ENCODE measurements around the gene RNF182. TPM values are rescaled to one million over a fixed set of nuclear protein-coding genes. Genes with fewer than 3 reads are reported as not detected.
"Not testable (repeated sequence)": the region's sequence is repeated elsewhere in the genome, so short reads cannot be mapped to it uniquely, and the experiment has no call there.

The RNF182 gene
- polyA plus RNA-seq, 3 donors = 3.0 to 4.7 (median 3.2) TPM

GRCh38 chr6:13914351-13914750, 10.4 kb upstream of the RNF182 start:
- no peak for DNase-seq (ENCODE audit: extremely low read depth in 1 of 11, low read depth in 9 of 11, low spot score in 4 of 11)

DNA sequence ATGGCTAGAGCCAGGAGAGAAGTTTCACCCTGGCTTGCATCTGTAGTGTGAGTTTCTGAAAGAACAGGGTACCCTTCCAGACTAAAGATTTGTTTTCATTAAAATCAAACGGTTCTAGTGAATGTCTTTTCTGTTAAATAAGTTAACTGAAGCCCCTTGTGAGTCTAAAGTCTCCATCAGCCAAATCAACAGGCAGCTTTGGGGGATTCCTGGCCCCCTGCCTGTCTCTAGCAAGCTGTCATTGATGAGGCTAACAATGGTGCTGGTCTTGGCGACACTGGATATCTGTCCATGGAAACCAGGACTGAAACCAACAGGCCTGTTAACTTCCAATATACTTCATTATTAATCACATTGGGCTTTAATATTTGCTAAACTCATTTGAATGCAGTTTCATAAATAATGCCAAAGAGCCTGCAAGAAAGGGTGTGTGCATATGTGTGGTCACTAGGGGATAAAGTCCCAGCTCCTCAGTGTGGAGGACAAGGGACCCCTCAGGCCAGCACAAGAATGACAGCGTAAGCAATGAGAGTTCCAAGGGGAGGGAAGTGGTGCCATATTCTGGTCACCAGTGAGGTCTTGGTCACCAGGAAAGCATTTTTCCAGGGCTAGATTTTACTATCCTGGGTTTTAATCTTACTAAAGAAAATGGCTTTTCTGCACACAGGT, 9.1 kb upstream of the RNF182 start:
- DNase-seq (ENCODE audit: extremely low read depth in 1 of 11, low read depth in 9 of 11, low spot score in 4 of 11) = no peak

DNA sequence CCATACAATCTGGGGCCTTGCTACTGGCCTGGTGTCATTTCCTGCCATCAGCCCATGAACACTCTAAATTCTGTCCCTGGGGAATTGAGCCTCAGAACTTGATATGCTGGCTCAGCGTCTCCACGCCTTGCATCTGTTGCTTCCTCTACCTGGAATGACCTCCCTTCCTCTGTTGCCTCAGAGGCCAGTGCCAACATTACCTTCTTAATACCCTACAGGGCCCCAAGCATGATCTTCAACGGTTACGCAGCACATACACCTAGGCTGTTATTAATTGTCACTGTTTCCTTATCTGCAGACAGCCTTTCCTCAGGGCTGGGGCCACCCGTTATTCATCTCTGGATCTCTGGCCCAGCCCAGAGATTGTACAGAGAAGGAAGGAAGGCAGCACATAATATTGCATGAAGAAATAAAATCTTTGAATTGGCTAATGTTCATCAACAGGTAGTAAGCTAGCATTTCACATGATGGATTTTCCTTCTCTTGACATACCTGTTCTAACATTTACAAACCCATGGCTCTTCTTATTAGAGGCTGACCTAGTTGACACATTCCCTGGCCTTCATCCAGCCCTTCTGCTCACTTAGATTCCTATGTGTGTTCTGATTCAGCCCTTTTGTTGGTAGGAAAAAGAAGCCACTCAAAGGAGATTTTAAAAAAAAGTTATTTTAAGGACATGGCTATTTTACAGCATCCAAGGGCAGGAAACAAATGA, 8.4 kb upstream of the RNF182 start:
- no peak for DNase-seq (ENCODE audit: extremely low read depth in 1 of 11, low read depth in 9 of 11, low spot score in 4 of 11)

GRCh38 chr6:13917141-13917540, 7.6 kb upstream of the RNF182 start:
- DNase-seq (ENCODE audit: extremely low read depth in 1 of 11, low read depth in 9 of 11, low spot score in 4 of 11) = no peak

- DNase-seq (ENCODE audit: extremely low read depth in 1 of 11, low read depth in 9 of 11, low spot score in 4 of 11) = no peak
These were observed 6.0 kb upstream of the RNF182 start for GRCh38 chr6:13918686-13919250.

GRCh38 chr6:13919861-13920260, 4.9 kb upstream of the RNF182 start:
- DNase-seq (ENCODE audit: extremely low read depth in 1 of 11, low read depth in 9 of 11, low spot score in 4 of 11) = no peak

DNA sequence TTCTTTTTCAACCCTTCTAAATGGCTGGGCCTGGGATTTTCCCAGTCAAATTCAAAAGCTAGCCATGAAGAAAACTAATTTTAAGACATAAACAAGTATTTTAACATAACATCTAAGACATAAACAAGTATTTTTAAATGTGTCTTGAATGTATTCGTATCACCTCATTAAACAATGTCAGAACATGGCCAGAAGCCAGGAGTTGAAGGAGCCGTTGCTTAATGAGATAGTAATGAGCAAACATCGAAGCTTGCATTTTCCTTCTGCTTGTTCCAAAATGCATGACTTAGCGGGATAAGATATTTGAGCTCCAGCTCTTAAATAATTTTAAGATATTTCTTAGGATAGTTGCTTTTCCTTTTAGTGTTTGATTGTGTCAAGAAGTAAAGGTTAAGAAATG, 4.2 kb upstream of the RNF182 start:
- no peak for DNase-seq (ENCODE audit: extremely low read depth in 1 of 11, low read depth in 9 of 11, low spot score in 4 of 11)

DNA sequence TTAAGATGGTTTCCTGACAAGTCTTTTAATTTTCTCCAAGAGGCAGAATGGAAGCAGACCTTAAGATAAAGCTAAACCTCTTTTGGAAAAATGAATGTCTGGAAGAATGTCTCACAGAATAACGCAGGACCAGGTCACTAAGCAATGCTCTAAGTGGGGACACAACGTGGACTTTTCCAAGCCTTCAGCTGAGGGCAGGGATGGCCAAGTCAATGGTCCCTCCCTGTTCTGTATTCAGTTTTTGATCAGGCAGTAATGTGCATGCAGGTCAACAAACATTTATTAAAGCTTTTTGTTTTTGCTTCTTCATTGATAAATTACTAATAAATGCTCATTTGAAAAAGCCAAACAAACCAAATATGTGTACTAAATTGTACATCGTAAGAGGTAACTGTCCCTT, 2.0 kb upstream of the RNF182 start:
- DNase-seq (ENCODE audit: extremely low read depth in 1 of 11, low read depth in 9 of 11, low spot score in 4 of 11) = no peak

- DNase-seq (ENCODE audit: extremely low read depth in 1 of 11, low read depth in 9 of 11, low spot score in 4 of 11) = no peak
These were observed 1.1 kb upstream of the RNF182 start for GRCh38 chr6:13923527-13924145.

DNA sequence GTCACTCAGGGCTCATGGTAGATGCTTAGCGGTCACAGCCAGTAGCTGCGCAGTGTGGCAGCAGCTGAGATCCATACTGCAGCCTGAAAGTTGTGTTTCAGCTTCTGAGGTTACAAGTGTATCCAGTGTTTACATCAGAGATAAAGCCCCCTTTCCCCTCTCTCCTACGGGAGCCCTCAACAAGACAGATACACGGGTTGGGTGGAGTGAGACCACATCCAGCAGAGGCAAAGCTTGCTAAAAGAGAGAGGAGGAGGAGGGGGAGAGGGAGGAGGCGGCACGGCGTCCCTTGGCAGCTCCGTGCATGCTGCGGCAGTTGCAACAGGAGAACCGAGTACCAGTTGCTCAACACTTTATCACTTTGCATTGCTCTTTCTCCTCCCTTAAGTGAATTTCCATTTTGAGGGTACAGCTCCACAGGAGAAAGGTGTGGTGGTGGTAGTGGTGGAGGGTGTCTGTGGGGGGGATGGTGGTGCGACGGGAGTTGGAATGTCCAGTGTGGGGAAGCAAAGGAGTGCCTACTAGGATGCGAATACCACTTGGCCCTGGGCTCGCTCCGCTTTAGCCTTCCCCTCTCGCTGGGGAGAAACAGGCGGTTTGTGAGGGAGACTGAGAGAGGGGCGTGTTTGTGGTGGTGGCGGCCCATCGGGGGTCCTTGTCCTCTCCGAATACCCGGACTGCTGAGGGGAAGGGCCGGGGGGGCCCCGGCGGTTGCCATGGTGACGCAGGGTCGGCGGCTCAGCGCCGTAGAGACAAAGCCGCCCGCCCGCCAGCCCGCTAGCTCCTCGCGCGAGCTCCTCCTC, 405 bp upstream of the RNF182 start:
- peak in 6 of 11 donors; percentile 33 to 53 (median 46) for DNase-seq (ENCODE audit: extremely low read depth in 1 of 11, low read depth in 9 of 11, low spot score in 4 of 11)

DNA sequence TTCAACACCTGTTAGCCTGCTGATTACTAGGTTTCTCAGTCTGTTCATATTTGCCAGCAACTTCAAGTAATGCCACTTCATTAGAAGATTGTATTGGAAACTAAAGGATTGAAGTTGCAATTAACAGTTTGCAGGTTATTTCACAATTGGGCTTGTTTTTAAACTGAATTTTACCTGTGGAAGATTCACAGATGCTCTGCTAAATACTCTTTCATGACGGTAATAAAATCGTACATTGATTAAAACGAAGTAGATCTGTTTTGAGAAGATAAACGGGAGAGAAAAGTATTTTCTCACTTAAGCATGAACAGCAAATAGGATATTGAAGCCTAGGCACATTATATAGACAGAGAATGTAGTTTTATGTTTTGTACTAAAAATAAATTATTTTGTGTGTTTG, 1.6 kb downstream of the RNF182 start:
- DNase-seq (ENCODE audit: extremely low read depth in 1 of 11, low read depth in 9 of 11, low spot score in 4 of 11) = no peak

- no peak for DNase-seq (ENCODE audit: extremely low read depth in 1 of 11, low read depth in 9 of 11, low spot score in 4 of 11)
These were observed 2.5 kb downstream of the RNF182 start for GRCh38 chr6:13927203-13927602.

- no peak for DNase-seq (ENCODE audit: extremely low read depth in 1 of 11, low read depth in 9 of 11, low spot score in 4 of 11)
These were observed 4.4 kb downstream of the RNF182 start for GRCh38 chr6:13929196-13929595.

- no peak for DNase-seq (ENCODE audit: extremely low read depth in 1 of 11, low read depth in 9 of 11, low spot score in 4 of 11)
These were observed 7.1 kb downstream of the RNF182 start for GRCh38 chr6:13931797-13932402.

DNA sequence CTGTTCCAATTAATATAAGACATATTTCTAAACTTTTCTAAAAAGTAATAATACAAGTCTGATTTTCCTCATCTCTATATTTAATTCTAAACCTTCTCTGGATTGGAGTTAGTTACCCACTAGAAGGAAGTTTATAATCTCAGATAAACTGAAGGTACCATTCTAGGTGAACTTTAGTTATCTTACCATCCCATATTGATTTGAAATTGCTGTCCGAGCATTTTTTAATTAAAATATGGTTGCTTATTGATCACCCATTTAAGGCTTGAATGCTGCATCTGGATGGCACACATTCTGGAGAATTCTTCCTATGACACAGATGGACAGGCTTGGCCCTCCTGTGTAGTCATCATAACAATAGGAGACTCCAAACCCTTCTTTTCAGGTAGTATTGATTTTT, 8.0 kb downstream of the RNF182 start:
- no peak for DNase-seq (ENCODE audit: extremely low read depth in 1 of 11, low read depth in 9 of 11, low spot score in 4 of 11)

- no peak for DNase-seq (ENCODE audit: extremely low read depth in 1 of 11, low read depth in 9 of 11, low spot score in 4 of 11)
These were observed 10.0 kb downstream of the RNF182 start for GRCh38 chr6:13934721-13935120.

- DNase-seq (ENCODE audit: extremely low read depth in 1 of 11, low read depth in 9 of 11, low spot score in 4 of 11) = no peak
These were observed 10.6 kb downstream of the RNF182 start for GRCh38 chr6:13935190-13935880.

GRCh38 chr6:13935881-13936261, 11.1 kb downstream of the RNF182 start:
- not testable (repeated sequence) for DNase-seq (ENCODE audit: extremely low read depth in 1 of 11, low read depth in 9 of 11, low spot score in 4 of 11)

All from renal cortex interstitium (tissue), 11 donors.